ENCODE measurements around the gene RPS19.

Gene RPS19

DNA sequence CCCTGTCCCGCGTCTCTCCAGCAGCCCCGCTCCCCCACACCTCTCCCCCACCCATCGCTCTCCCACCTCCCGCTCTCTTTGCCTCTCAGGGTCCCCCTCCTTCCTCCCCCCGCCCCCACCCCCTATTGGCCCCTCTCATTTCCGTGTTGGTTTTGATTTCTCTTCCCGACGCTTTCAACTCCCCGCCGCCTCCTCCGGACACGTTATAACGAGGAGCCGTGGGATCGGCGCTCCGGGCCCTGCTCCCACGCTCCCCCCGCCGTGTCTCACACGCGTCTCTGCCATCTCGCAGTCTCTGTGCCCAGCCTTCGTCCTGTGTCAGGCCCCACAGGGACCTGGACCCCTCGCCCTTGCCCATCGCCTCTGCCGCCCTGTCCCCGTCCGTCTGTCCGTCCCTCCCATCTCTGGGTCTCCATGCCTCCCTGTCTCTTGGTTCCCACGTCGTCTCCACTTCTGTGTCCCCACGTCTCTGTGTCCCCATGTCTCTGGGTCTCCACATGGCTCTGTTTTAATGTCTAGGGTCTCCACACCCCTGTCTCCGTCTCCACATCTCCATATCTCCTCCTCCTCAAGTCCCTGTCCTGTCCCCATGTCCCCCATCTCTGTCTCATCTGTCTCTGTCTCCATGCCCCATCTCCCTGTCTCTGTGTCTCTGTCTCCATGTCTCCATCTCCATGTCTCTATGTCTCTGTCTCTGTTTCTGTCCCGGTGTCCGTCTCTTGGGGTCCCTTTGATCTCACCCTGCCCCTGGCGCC, 55.1 kb downstream of the RPS19 start:
- no peak for DNase-seq (ENCODE audit: low read depth in 2 of 2)

DNA sequence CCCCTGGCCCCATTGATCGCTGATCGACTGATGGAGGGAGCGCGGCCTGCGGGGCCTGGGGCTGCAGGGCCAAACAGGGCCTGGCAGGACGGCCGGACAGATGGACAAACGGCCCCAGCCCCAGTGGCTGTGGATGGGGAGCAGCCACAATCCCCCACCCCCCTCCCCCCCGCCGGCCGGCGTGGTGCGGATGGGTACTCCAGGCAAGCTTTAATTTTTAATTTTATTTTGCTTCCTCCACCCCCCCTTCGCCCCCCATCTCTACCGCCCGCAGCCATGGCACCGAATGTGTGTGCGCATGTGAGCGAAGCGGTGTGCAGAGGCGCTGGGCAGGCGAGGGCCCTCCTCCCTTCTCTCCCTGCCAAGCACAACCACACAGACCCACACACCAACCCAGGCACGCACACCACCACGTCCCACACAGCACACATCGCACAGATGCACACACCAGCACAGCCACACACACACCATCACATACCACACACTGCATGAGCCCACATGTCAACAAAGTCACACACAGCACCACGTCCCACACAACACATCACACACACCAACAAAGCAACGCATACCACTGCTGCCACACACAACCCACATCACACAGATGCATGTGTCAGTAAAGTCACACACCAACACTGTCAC, 55.8 kb downstream of the RPS19 start:
- DNase-seq (ENCODE audit: low read depth in 2 of 2), result no peak

DNA sequence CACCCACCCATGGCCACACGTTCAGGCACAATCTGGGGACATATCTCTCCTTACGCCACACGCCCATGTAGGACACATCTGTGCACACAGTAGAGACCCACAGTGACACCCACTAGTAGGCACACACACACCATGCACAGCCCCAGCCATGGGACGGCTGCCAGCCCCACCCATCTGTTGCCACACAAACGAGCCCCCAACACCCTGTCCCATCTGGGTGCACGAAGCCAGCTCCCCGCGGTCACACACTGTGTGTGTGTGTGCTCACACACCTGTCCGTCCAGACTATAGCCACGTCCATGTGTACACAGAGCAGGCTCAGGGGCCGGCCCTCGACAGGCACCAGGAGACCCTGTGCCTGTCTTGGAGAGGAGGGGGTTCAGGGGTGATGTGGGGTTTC, 57.6 kb downstream of the RPS19 start:
- DNase-seq (ENCODE audit: low read depth in 2 of 2), result no peak

DNA sequence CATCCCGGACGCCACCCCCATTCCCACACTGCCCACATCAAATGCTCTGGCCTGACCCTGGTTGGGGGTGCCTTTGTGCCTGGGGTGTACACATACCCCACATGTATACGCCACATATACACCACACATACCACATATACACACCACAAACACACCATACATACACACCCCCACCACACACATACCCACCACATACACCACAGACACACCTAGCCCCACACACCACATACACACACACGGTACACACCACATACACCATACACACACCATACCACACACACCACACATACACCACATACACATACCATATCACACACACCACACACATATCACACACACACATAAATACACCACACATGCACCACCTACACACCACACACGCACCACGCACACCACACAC, 58.0 kb downstream of the RPS19 start:
- no peak for DNase-seq (ENCODE audit: low read depth in 2 of 2)

DNA sequence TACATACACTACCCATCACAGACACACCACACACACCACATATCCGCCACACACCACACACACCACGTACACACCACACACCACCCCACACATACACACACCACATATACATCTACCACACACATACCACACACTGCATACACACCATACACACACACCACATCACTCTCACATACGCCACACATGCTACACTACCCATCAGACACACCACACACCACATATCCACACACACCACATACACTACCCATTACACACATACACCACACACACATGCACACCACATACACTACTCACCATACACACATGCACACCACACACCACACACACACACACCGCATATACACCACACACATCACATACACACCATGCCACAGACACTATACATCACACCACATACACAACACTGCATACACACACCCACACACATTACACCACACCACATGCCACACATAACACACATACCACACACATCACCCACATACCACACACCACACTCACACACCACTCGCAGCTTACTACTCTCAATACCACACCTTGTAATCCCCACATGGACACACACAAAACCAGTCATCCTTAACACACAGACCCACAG, 58.7 kb downstream of the RPS19 start:
- no peak for DNase-seq (ENCODE audit: low read depth in 2 of 2)

DNA sequence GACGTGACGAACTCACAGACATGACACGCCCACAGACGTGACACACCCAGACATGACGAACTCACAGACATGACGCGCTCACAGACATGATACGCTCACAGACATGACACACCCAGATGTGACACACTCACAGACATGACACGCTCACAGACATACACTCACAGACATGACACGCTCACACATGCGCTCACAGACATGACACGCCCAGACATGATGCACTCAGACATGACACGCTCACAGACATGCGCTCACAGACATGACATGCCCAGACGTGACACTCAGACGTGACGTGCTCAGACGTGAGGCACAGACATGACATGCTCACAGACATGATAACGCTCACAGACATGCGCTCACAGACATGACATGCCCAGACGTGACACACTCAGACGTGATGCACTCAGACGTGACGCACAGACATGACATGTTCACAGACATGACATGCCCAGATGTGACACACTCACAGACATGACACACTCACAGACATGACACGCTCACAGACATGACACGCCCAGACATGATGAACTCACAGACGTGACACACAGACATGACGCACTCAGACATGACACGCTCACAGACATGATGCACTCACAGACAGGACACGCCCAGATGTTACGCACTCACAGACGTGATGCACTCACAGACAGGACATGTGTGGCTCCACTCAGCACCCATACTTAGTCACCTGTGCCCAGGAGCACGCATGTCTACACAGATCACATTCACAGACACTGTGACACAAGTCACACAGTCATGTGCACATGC, 60.1 kb downstream of the RPS19 start:
- DNase-seq (ENCODE audit: low read depth in 2 of 2), result no peak

DNA sequence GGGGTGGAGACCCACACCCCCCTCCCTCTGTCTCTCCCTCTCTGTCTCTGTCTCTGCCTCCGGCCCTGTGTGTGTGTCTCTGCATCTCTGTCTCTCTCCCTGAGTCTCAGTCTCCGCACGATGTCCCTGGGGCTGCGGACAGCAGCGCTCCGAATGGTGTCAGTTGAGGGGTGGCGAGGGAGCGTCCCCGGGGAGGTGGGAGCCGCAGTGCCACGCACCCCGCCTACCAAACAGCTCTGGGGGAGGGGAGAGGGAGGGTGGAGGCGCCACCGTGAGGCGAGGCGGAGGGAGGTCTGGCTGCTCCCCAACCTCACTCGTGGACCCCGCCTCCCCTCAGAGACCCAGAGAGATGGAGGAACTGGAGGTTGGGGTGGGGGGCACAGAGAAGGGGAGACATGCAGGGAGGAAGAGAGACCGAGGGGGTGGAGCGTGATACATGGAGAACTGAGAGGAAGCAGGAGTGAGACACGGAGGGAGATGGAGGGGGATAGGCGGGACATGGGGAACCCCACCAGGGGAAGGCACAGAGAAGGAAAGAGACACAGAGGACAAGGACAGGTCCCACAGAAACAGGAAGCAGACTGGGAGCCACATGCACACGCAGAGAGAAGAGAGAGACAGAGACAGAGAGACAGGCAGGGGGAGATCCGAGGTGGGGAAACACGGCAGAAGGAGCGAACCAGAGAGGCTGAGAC, 61.0 kb downstream of the RPS19 start:
- no peak for DNase-seq (ENCODE audit: low read depth in 2 of 2)

DNA sequence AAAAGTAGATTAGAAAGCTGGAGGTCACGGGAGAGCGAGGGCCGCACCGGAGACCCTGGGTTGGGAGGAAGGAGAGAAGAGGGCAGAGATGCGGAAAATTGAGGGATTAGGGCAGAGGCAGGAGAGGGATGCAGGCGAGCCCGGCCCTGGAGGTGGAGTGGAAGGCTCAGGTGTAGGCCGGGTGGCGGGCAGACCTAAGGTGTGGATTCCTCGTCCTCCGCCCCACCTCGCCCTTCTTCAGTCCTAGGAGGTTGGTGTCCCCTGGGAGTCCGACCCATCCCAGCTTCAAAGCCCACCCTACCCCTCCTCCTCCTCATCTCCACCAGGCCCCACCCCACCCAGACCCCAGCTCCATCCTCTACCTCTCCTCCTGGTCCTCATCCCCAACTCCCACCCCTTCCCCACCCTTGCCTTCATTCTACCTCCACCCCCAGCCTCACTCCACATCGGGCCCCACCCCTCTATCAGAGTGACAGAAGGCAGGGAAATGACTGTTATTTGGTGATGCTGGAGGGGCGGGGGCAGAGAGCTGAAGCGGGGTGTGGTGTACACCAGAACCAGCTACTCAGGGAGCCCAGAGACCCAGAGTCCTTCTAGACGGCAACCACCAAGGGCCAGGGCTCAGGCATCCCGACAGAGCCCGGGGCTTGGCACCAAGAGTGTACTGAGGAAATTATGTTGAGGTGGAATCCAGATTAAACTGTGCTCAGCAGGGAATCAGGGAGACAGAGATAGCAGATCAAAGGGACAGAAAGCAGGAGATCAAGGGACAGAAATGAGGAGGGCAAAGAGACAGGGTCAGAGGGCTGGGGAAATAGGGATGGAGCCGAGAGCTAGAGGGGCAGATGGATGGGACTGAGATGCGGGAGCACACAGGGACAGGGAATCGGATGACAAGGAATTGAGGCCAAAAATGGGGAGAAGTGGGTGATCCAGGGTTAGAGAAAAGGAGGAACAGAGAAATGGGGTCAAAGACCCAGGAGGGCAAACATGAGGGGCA, 61.8 kb downstream of the RPS19 start:
- no peak for DNase-seq (ENCODE audit: low read depth in 2 of 2)
